Activated naive CD8-positive, alpha-beta T cell treated with anti-CD3 and anti-CD28 coated beads for 36 hours (primary cell): ENCODE results near the gene COQ10B. TPM values are rescaled to one million over a fixed set of nuclear protein-coding genes. Genes with fewer than 3 reads are reported as not detected.
A peak's percentile ranks its signal among the peaks of the same experiment; 100 is the strongest.
"Not testable (repeated sequence)": the region's sequence is repeated elsewhere in the genome, so short reads cannot be mapped to it uniquely, and the experiment has no call there.

Source experiments
- DNase-seq: peaks from one replicate; pipeline ENCODE4 v3.0.0; 2021
- H3K27ac Mint-ChIP-seq: one replicate; pipeline ENCODE4 v1.8.0; 2022; ENCODE audit warnings: mild to moderate bottlenecking, moderate library complexity, mixed read lengths
- H3K27me3 Mint-ChIP-seq: one replicate; pipeline ENCODE4 v1.8.0; 2022; ENCODE audit warnings: mild to moderate bottlenecking, mixed read lengths
- H3K36me3 Mint-ChIP-seq: one replicate; pipeline ENCODE4 v1.8.0; 2021; ENCODE audit warnings: mild to moderate bottlenecking, mixed read lengths
- H3K4me1 Mint-ChIP-seq: one replicate; pipeline ENCODE4 v1.8.0; 2021; ENCODE audit warnings: mixed read lengths
- H3K4me3 Mint-ChIP-seq: one replicate; pipeline ENCODE4 v1.8.0; 2022; ENCODE audit warnings: mild to moderate bottlenecking, moderate library complexity, mixed read lengths
- H3K9me3 Mint-ChIP-seq: one replicate; pipeline ENCODE4 v1.8.0; 2022; ENCODE audit warnings: mixed read lengths
- total RNA-seq, 2 experiments: library from RNA; stranded (reverse); gene quantifications; one replicate each; pipeline ENCODE4 v1.2.3, GENCODE V29; 2021

Gene COQ10B
- total RNA-seq, 2 experiments from 2014 or later: 18.9 to 19.5 TPM

DNA sequence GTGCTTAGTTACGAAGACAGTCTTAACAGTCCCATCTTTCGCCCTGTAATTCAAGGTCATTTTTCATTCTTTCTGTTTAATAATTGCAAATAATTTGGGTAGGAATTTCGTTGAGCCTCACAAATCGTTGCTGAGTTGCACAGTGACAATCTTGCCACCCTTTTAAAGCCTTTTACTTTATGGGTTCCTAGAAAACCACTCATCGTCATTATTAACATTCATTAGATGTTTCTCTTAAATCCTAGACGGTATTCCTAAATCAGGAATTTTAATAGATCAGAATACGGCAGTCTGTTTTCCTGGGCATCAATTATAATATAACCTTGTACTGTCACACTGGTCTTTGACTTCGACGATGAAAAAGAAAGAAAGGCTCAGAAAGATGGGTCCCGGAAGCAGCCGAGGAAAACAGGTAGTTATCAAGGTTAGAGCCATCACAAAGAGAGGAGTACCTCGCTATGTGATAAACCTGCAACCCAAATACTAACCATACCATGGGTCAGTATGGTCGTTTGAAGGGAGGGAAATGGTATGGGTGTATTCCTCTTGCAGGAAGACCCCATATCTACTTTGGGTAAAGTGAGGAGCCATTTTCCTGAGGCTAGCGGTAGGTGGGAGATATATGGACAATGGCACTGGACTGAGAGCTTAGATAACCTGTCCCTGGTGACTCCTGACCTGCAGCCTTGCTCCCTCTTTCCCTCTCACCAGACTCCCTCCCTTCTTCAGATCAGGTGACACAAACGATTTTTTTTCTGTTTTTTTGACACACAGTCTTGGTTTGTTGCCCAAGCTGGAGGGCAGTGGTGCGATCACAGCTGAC is 17.5 kb upstream of the COQ10B start:
- peak overlapping the region; percentile 100 for H3K27ac Mint-ChIP-seq
- DNase-seq: no peak
- peaks cover 16% of the 10 kb centered on the region for H3K36me3 Mint-ChIP-seq
- no peaks in the 10 kb centered on the region for H3K9me3 Mint-ChIP-seq
- H3K4me3 Mint-ChIP-seq: peak overlapping the region; percentile 93
- H3K4me1 Mint-ChIP-seq: peaks cover 36% of the 10 kb centered on the region
- H3K27me3 Mint-ChIP-seq: no peaks in the 10 kb centered on the region

DNA sequence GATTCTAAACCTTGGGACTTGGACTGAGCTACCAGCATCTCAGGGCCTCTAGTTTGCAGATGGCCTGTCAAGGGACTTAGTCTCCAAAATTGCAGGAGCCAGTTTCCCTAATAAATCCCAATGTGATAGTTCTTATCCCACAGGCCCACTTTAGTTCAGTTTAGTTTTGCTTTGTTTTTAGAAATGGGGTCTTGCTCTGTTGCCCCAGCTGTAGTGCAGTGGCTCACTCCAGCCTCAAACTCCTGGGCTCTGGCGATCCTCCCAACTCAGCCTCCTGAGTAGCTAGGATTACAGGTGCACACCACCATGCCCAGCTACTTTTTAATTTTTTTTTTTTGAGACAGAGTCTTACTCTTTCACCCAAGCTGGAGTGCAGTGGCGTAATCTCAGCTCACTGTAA is 16.0 kb upstream of the COQ10B start:
- no peak overlapping the region for H3K27ac Mint-ChIP-seq
- no peaks in the 10 kb centered on the region for H3K27me3 Mint-ChIP-seq
- H3K36me3 Mint-ChIP-seq: peaks cover 11% of the 10 kb centered on the region
- peaks cover 21% of the 10 kb centered on the region for H3K4me1 Mint-ChIP-seq
- no peak for DNase-seq
- no peaks in the 10 kb centered on the region for H3K9me3 Mint-ChIP-seq
- H3K4me3 Mint-ChIP-seq: no peak overlapping the region

- H3K27ac Mint-ChIP-seq: no peak overlapping the region
- DNase-seq: no peak
- no peak overlapping the region for H3K4me3 Mint-ChIP-seq
- H3K4me1 Mint-ChIP-seq: no peaks in the 10 kb centered on the region
- no peaks in the 10 kb centered on the region for H3K36me3 Mint-ChIP-seq
- no peaks in the 10 kb centered on the region for H3K9me3 Mint-ChIP-seq
- peaks cover 3% of the 10 kb centered on the region for H3K27me3 Mint-ChIP-seq
These were observed 10.5 kb upstream of the COQ10B start for GRCh38 chr2:197442857-197443256.

GRCh38 chr2:197445746-197446145 is 7.6 kb upstream of the COQ10B start:
- no peak overlapping the region for H3K27ac Mint-ChIP-seq
- DNase-seq: no peak
- H3K4me3 Mint-ChIP-seq: no peak overlapping the region
- H3K4me1 Mint-ChIP-seq: no peaks in the 10 kb centered on the region
- H3K27me3 Mint-ChIP-seq: peaks cover 3% of the 10 kb centered on the region
- H3K36me3 Mint-ChIP-seq: no peaks in the 10 kb centered on the region
- no peaks in the 10 kb centered on the region for H3K9me3 Mint-ChIP-seq

DNA sequence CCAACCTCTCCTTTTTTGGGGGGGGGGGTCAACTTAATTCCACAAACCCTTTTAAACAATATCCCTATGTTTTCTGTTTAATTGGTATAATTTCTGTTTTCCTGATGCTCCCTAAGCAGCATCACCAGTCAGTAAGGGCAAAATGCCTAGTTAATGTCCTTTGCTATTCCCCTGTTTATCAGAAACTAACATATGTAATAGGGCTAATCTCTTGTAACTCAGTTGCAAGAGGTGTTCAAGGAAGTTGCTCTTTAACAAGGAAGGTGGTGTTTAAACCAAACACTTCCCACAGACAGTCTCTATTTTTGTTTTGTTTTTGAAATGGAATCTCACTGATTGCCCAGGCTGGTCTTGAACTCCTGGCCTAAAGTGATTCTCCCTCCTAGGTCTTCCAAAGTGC is 6.5 kb upstream of the COQ10B start:
- DNase-seq: no peak
- Mint-ChIP-seq H3K27ac (no peak overlapping the region), H3K4me3 (no peak overlapping the region), H3K36me3 (no peaks in the 10 kb centered on the region), H3K27me3 (peaks cover 3% of the 10 kb centered on the region), H3K4me1 (no peaks in the 10 kb centered on the region), H3K9me3 (no peaks in the 10 kb centered on the region)

GRCh38 chr2:197450465-197450864 is 2.9 kb upstream of the COQ10B start:
- Mint-ChIP-seq H3K4me3 (no peak overlapping the region), H3K36me3 (peaks cover 2% of the 10 kb centered on the region), H3K4me1 (peaks cover 14% of the 10 kb centered on the region), H3K27me3 (no peaks in the 10 kb centered on the region), H3K27ac (no peak overlapping the region), H3K9me3 (no peaks in the 10 kb centered on the region)
- no peak for DNase-seq

DNA sequence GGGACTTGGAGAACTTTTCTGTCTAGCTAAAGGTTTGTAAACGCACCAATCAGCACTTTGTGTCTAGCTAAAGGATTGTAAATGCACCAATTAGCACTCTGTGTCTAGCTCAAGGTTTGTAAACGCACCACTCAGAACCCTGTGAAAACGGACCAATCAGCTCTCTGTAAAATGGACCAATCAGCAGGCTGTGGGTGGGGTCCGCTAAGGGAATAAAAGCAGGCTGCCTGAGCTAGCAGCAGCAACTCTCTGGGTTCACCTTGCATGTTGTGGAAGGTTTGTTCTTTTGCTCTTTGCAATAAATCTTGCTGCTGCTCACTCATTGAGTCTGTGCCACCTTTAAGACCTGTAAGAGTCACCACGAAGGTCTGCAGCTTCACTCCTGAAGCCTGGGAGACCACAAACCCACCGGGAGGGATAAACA is 2.4 kb upstream of the COQ10B start:
- H3K9me3 Mint-ChIP-seq, H3K4me3 Mint-ChIP-seq: not testable (repeated sequence)

GRCh38 chr2:197452754-197453122 is 614 bp upstream of the COQ10B start:
- Mint-ChIP-seq H3K9me3 (peaks cover 1% of the 10 kb centered on the region), H3K27me3 (no peaks in the 10 kb centered on the region), H3K4me1 (peaks cover 32% of the 10 kb centered on the region), H3K4me3 (peak overlapping the region; percentile 96), H3K36me3 (peaks cover 11% of the 10 kb centered on the region), H3K27ac (peak overlapping the region; percentile 100)
- DNase-seq: no peak

More for the DNA sequence above, 2.4 kb upstream of the COQ10B start:
- H3K27me3 Mint-ChIP-seq, H3K36me3 Mint-ChIP-seq, H3K27ac Mint-ChIP-seq, DNase-seq: not testable (repeated sequence)
- H3K4me1 Mint-ChIP-seq: peaks cover 18% of the 10 kb centered on the region

GRCh38 chr2:197453914-197454398 is 604 bp downstream of the COQ10B start:
- Mint-ChIP-seq H3K27me3 (no peaks in the 10 kb centered on the region), H3K36me3 (peaks cover 13% of the 10 kb centered on the region), H3K9me3 (peaks cover 1% of the 10 kb centered on the region), H3K4me3 (peak overlapping the region; percentile 96), H3K4me1 (peaks cover 42% of the 10 kb centered on the region), H3K27ac (peak overlapping the region; percentile 100)
- peak; percentile 15 for DNase-seq

- no peak for DNase-seq
- H3K9me3 Mint-ChIP-seq: peaks cover 1% of the 10 kb centered on the region
- H3K4me1 Mint-ChIP-seq: peaks cover 50% of the 10 kb centered on the region
- H3K27me3 Mint-ChIP-seq: no peaks in the 10 kb centered on the region
- peak overlapping the region; percentile 96 for H3K4me3 Mint-ChIP-seq
- H3K36me3 Mint-ChIP-seq: peaks cover 13% of the 10 kb centered on the region
- peak overlapping the region; percentile 100 for H3K27ac Mint-ChIP-seq
These were observed 1.6 kb downstream of the COQ10B start for GRCh38 chr2:197454923-197455322.

DNA sequence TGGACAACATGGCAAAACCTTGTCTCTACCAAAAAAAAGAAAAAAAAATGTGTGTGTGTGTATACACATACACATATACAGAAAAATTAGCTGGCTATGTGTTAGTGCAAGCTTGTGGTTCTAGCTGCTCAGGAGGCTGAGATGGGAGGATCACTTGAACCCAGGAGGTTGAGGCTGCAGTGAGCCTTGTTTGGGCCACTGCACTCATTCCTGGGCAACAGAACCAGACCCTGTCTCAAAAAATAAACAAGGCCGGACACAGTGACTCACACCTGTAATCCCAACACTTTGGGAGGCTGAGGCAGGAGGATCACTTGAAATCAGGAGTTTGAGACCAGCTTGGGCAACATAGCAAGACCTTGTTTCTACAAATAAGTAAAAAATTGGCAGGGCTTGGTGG is 2.1 kb downstream of the COQ10B start:
- Mint-ChIP-seq H3K9me3 (peaks cover 1% of the 10 kb centered on the region), H3K4me3 (peak overlapping the region; percentile 22), H3K36me3 (peaks cover 13% of the 10 kb centered on the region), H3K27me3 (no peaks in the 10 kb centered on the region), H3K4me1 (peaks cover 50% of the 10 kb centered on the region), H3K27ac (no peak overlapping the region)
- DNase-seq: no peak

DNA sequence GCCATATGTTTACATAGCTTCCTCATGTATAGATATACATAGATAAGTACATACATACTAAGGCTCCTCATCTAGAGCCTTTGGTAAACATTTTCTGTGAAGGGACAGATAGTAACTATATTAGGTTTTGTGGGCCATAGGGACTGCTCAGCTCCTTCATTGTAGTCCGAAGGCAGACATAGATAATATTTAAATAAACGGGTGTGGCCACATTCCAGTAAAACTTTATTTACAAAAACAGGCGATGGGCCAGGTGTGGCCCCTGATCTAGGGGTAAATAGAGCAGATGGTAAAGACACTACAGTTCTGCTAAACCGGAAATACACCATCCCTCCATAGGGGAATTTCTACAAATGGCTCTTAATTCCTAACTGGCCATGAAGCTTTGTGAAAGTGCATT is 7.3 kb downstream of the COQ10B start:
- Mint-ChIP-seq H3K27ac (no peak overlapping the region), H3K4me1 (peaks cover 34% of the 10 kb centered on the region), H3K36me3 (peaks cover 20% of the 10 kb centered on the region)

GRCh38 chr2:197461057-197461456 is 7.7 kb downstream of the COQ10B start:
- no peaks in the 10 kb centered on the region for H3K27me3 Mint-ChIP-seq
- H3K9me3 Mint-ChIP-seq: no peaks in the 10 kb centered on the region
- no peak for DNase-seq
- no peak overlapping the region for H3K27ac Mint-ChIP-seq
- no peak overlapping the region for H3K4me3 Mint-ChIP-seq
- H3K4me1 Mint-ChIP-seq: peaks cover 33% of the 10 kb centered on the region
- H3K36me3 Mint-ChIP-seq: peaks cover 17% of the 10 kb centered on the region

More for the DNA sequence above, 7.3 kb downstream of the COQ10B start:
- no peak for DNase-seq
- peaks cover 1% of the 10 kb centered on the region for H3K9me3 Mint-ChIP-seq
- no peak overlapping the region for H3K4me3 Mint-ChIP-seq
- H3K27me3 Mint-ChIP-seq: no peaks in the 10 kb centered on the region

DNA sequence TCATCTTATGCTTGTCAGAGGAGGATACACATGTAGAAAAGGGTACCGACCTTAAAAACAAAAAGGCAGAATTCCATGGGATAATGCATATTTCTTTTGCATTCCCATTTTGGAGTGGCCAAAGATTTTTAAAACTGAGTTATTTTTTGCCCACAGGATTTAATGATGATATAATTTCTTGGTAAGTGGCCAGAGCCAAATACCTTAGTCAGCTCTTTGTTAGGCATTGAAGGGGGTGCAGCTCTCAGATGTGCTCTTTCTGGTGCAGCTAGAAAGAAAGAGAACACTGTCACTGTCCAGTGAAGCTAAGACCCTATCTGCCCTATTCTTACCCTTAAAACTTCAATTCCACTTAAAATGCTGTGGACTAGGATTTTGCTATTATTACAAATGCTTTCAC is 10.8 kb downstream of the COQ10B start:
- Mint-ChIP-seq H3K4me3 (no peak overlapping the region), H3K9me3 (no peaks in the 10 kb centered on the region), H3K4me1 (peaks cover 12% of the 10 kb centered on the region), H3K27ac (no peak overlapping the region), H3K27me3 (no peaks in the 10 kb centered on the region), H3K36me3 (peaks cover 24% of the 10 kb centered on the region)
- DNase-seq: no peak

DNA sequence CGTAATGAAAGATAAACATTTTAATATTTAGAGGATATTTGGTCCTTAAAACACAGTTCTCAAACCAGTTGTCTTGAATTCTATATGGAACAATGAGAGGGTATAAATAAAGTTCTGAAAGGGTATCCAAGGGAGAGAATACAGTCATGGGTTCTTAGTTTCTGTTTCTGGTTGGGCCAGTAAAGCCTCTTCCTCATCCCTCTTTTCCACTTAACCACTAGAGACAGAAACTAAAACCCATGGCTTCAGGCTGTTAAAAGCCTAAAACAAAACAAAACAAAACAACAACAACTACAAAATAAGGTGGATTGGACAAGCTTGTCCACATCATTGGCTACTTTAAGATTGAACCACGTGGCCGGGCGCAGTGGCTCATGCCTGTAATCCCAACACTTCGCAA is 18.8 kb downstream of the COQ10B start:
- Mint-ChIP-seq H3K36me3 (peaks cover 14% of the 10 kb centered on the region), H3K27ac (no peak overlapping the region), H3K27me3 (no peaks in the 10 kb centered on the region), H3K9me3 (no peaks in the 10 kb centered on the region), H3K4me1 (no peaks in the 10 kb centered on the region), H3K4me3 (no peak overlapping the region)
- DNase-seq: no peak

- H3K9me3 Mint-ChIP-seq: peaks cover 2% of the 10 kb centered on the region
- no peak for DNase-seq
- no peak overlapping the region for H3K27ac Mint-ChIP-seq
- H3K36me3 Mint-ChIP-seq: peaks cover 35% of the 10 kb centered on the region
- H3K4me3 Mint-ChIP-seq: no peak overlapping the region
- no peaks in the 10 kb centered on the region for H3K4me1 Mint-ChIP-seq
- no peaks in the 10 kb centered on the region for H3K27me3 Mint-ChIP-seq
These were observed 24.4 kb downstream of the COQ10B start for GRCh38 chr2:197477797-197478196.
